Right forelimb (tissue), 1 donor: ENCODE data around the gene SCN4A.
"Not testable (repeated sequence)": the region's sequence is repeated elsewhere in the genome, so short reads cannot be mapped to it uniquely, and the experiment has no call there.

Experiments used
- DNase-seq: peaks from one replicate; pipeline ENCODE4 v3.0.0-alpha.2; 2018

The SCN4A gene

DNA sequence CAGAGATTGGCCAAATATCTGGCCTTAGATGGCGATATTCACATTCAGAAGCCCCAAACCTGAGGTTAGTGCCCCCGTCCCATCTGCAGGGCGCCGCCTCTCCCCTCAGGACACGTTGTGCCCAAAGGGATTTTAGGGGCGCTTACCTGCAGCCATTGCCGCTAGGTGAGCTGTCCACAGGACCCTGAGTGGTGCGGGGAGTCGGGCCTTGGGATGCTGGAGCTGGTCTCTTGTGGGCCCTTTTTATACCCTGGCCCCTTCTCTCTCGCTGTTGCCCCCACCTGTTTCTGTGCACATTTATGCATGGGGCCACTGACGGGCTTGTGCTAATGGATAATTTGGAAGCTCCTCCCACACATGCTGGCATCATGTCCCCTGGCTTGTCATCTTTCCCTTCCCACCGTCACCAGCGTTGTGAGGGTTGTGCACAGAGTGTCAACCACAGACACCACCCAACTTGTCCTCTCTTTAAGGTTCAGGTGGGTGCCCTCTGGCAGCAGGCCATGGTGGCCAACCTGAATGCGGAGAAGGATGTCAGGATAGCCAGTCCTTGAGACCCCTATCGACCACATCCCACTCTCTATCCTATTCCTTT, 61.6 kb downstream of the SCN4A start, which contains the start of gene CSHL1:
TSS of gene CSHL1 (minus strand) at position 218 of the 595 bp plus-strand sequence. CDS start at position 156, 62 bp downstream.
- DNase-seq, result no peak

DNA sequence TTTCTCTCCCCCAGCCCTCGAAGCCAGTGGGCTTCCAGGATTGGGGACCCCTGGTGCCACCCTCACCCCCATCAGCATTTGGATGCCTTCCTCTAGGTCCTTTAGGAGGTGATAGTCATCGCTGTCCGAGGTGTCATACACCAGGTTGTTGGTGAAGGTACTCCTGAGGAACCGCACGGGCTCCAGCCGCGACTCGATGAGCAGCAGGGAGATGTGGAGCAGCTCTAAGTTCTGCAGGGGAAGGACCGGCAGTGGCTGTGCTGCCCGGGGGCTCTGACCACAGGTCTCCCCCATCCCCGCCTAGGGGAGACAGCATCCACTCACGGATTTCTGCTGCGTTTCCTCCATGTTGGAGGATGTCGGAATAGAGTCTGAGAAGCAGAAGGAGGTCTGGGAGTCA, 62.6 kb downstream of the SCN4A start:
- no peak for DNase-seq

DNA sequence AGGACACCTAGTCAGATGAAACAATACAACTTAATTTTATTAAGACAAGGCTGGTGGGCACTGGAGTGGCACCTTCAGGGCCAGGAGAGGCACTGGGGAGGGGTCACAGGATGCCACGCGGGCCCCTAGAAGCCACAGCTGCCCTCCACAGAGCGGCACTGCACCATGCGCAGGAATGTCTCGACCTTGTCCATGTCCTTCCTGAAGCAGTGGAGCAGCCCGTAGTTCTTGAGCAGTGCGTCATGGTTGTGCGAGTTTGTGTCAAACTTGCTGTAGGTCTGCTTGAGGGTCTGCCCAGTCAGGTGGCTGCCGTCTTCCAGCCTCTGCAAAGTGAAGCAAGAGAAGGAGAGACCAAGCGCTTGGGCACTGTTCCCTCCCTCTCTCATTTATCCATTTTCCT, 63.1 kb downstream of the SCN4A start:
- not testable (repeated sequence) for DNase-seq

DNA sequence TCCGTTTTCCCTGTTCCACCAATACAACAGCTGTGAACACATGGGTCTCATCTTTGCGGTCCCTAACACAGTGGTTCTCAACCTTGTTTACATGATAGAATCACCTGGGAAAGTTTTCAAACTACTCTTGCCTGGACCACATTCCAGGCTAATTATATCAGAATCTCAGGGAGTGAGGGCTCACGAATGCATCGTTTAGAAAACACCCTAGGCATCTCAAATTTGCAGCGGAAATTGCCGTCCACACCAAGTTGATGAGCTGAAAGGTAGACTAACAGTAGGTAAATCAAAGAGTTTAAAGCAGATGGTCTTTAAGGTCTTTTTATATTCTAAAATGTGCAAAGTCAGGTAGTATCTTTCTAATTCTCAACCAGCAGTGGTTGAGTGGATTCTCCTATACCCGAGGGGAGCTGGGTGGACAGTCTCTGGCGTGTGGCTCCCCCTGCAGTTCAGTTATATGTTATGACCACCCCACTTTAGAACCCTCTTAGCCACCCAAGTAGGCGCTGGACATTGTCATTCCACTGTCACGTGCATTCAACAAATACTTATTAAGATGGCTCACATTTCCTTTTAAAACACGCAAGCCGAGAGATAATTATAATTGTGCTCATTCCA, 65.4 kb downstream of the SCN4A start:
- not testable (repeated sequence) for DNase-seq

DNA sequence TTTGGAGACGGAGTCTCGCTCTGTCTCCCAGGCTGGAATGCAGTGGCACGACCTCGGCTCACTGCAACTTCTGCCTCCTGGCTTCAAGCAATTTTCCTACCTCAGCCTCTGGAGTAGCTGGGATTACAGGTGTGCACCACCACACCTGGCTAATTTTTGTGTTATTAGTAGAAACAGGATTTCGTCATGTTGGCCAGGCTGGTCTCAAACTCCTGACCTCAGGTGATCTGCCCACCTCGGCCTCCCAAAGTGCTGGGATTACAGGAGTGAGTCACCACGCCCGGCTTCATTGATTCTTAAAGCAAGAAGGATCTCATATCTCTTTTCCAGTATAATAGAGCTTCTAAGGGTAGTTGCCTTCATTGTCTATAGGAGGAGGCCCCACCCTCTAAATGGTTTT, 67.9 kb downstream of the SCN4A start:
- DNase-seq, result not testable (repeated sequence)

DNA sequence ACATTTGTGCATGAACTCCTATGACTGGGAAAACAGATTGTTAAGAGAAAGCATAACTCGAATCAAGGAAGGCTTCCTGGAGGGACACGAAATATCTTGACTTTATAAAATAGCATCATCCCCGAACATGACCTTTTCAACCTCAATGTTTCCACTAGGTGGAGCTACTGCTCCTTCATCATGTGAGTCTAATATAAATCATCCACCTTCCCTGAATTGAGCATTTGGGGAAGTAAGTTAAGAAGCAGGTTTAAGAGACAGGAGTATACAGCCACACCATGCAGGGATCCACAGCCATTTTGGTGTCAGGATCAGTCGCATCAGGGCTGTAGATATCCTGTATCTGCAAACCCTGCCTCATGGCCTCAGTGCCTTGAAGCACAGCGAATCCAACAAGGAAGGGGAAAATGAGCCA, 68.9 kb downstream of the SCN4A start:
- DNase-seq, result not testable (repeated sequence)

DNA sequence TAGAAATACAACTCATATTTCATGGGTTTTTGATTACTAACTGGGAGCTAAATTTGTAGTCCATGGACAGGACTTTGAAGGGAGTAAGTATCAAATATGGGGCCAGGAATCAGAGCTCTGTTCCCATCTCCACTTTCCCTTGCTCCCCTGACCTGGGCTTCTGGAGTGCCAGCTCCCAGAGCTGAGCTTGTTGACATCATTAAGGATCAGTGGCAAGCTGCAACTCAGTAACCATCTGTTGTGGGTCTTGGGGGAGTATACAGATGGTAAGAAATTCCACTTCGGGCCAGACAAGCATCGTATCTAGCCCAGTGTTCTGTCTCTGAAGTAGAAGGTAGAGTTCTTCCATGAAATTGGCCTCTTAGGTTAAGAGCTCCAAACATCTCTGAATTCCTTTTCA, 70.7 kb downstream of the SCN4A start:
- not testable (repeated sequence) for DNase-seq

DNA sequence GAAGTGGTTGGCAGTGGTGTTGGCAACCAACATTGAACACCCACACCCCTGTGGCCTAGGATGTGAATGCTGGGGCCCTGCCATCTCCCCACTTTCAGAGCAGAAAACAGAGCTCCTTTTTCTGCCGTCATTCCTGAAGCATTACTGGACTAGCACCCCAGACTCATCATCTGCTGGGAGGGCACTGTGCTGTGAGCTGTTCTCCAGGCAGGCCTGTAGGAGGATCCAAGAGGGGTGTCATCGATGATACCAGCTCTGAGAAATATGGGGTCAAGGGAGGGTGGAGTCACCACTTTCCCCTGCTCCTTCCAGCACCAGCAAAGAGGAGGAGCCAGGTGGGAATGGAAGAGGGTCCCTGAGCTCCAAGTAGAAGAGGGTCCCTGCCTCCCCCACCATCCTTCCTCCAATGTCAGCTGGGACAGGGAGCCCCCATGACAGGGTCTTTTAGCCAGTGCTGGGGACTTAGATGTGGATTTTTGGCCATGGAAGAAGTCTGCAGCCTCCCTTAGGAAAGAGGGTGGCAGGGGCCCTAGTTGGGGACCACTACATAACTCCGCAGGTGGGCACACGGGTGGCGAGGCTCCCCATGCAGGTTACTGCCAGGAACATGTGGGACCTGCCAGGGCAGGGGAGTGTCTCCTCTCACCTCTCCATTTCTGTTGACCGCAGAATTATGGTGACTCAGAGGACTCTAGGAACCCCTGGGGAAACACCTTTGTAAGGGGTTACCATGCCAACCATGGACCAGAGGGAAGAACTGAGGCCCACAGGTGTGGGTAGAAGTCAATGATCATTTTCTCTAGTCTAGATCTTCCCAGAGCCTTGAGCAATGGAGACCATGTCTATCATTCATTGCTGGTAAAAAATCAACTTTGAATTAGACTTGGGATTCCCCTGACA, 73.6 kb downstream of the SCN4A start:
- DNase-seq, result not testable (repeated sequence)

DNA sequence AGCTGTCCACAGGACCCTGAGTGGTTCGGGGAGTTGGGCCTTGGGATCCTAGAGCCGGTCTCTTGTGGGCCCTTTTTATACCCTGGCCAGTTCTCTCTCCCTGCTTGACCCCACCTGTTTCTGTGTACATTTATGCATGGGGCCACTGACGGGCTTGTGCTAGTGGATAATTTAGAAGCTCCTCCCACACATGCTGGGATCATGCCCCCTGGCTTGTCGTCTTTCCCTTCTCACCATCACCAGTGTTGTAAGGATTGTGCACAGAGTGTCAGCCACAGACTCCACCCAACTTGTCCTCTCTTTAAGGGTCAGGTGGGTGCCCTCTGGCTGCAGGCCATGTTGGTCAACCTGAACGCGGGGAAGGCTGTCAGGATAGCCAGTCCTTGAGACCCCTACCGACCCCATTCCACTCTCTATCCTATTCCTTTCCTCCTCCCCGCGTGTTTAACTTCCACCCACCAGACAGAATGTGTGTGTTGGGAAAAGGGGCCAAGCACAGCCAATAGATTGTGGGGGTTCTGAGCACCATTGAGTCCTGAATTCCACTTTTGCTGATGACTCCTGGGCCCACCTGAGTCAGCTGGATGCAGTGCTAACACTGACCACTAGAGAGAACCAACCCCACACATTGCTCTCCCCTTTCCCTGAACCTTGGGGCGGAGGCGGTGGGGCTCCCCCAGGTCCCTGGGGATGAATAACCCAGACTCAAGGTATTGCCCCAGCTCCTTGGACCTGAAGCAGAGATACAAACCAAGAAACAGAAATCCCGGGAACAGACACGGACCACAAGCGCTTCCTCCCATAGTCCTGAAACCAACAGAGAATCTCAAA, 76.0 kb downstream of the SCN4A start, which contains the start of gene CSH1:
TSS of gene CSH1 (minus strand) at position 51 of the 831 bp plus-strand sequence. CDS start 63 bp downstream, outside the sequence.
- not testable (repeated sequence) for DNase-seq

DNA sequence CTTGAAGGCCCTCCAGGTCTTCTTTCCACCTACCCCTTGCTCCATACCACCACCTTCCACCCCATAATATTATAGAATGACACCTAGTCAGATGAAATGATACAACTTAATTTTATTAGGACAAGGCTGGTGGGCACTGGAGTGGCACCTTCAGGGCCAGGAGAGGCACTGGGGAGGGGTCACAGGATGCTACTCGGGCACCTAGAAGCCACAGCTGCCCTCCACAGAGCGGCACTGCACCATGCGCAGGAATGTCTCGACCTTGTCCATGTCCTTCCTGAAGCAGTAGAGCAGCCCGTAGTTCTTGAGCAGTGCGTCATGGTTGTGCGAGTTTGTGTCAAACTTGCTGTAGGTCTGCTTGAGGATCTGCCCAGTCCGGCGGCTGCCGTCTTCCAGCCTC, 77.9 kb downstream of the SCN4A start:
- not testable (repeated sequence) for DNase-seq

DNA sequence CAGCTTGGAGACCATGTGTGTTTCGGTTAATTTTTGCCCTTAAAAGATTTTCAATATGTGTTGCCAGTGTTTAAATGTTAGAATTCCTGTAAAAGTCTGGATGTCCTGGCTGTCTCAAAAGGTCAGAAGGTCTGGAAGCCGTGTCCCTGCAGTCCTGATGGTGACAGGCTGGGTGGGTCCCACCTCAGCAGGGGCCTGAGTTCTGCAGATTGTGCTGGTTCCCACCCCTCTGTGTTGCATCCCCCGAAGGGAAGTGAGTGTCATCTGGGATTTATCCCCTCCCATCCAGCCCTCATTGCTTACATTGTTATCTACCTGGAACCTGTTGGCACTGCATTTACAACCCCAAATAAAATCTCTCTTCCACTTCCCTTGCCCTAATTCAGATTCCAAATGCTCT, 78.7 kb downstream of the SCN4A start:
- DNase-seq, result not testable (repeated sequence)

DNA sequence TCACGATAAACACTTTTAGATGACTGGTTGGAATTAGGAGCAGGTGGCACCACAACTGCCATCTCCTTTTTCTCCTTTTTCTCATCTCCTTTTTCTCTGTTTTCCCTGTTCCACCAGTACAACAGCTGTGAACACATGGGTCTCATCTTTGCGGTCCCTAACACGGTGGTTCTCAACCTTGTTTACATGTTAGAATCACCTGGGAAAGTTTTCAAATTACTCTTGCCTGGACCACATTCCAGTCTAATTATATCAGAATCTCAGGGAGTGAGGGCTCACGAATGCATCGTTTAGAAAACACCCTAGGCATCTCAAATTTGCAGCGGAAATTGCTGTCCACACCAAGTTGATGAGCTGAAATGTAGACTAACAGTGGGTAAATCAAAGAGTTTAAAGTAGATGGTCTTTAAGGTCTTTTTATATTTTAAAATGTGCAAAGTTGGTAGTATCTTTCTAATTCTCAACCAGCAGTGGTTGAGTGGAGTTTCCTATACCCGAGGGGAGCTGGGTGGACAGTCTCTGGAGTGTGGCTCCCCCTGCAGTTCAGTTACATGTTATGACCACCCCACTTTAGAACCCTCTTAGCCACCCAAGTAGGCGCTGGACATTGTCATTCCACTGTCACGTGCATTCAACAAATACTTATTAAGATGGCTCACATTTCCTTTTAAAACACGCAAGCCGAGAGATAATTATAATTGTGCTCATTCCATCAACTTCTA, 80.2 kb downstream of the SCN4A start:
- not testable (repeated sequence) for DNase-seq

DNA sequence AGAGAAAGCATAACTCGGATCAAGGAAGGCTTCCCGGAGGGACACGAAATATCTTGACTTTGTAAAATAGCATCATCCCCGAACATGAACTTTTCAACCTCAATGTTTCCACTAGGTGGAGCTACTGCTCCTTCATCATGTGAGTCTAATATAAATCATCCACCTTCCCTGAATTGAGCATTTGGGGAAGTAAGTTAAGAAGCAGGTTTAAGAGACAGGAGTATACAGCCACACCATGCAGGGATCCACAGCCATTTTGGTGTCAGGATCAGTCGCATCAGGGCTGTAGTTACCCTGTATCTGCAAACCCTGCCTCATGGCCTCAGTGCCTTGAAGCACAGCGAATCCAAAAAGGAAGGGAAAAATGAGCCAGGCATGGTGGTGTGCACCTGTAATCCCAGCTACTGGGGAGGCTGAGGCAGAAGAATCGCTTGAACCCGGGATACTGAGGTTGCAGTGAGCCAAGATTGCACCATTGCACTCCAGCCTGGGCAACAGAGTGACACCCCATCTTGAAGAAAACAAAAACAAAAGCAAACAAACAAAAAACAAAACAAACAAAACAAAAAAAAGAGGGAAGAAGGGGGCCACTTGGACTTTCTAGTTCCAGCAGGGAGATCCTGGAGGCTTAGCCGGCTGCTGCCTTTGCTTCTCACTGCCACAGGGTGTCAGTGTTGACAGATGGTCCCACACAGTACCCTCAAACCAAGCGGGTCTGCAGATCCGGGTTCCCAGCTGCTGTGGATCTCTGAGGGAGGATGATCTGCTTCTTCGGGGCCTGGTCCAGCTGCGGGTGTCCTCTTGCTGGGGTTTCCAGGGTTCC, 83.5 kb downstream of the SCN4A start:
- peak; percentile 46 for DNase-seq
